Activated gamma-delta T cell treated with anti-CD3 and anti-CD28 coated beads, Interleukin-2, amount 50 U/mL, for 16 hours (primary cell): ENCODE data around the gene ANKRD13C.
A peak's percentile ranks its signal among the peaks of the same experiment; 100 is the strongest.
"Not testable (repeated sequence)": the region's sequence is repeated elsewhere in the genome, so short reads cannot be mapped to it uniquely, and the experiment has no call there.

Experiments
- DNase-seq: peaks from one replicate; pipeline ENCODE4 v3.0.0-alpha.2; 2020; ENCODE audit warnings: low read depth

Gene ANKRD13C

GRCh38 chr1:70358921-70359564 is 4.5 kb upstream of the ANKRD13C start:
- DNase-seq: no peak

DNA sequence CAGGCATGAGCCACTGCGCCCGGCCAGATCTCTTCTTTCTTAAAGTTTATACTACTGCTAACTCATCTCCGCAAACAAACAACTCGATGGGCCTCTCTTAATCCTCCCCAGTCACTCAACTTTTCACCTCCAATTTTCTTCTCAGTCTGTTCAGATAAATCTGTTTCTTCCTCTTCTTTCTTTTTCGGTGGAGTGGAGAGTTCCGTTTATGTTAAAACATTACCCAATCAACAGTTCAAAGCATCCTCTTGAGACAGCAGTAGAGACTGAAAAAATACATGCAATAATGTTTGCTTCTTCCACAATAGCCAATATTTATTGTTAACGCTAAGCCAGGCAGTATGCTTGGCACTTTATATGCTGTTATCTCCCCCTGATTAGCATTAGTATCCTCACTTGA is 1.4 kb upstream of the ANKRD13C start:
- DNase-seq: no peak

- DNase-seq: no peak
Measured at GRCh38 chr1:70355111-70355407, 537 bp upstream of the ANKRD13C start.

- peak; percentile 2 for DNase-seq
Measured at GRCh38 chr1:70353601-70354331, 756 bp downstream of the ANKRD13C start.

- no peak for DNase-seq
Measured at GRCh38 chr1:70353044-70353443, 1.5 kb downstream of the ANKRD13C start.

DNA sequence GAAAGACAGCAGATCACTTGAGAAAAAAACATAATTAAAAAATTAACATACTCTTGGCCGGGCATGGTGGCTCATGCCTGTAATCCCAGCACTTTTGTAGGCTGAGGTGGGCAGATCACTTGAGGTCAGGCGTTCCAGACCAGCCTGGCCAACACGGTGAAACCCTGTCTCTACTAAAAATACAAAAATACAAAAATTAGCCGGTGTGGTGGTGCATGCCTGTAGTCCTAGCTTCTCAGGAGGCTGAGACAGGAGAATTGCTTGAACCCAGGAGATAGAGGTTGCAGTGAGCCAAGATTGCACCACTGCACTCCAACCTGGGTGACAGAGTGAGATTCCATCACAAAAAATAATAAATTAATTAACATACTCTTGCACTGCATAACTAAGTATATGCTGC is 4.7 kb downstream of the ANKRD13C start:
- DNase-seq: not testable (repeated sequence)

- DNase-seq: no peak
Measured at GRCh38 chr1:70348399-70349165, 5.9 kb downstream of the ANKRD13C start.

GRCh38 chr1:70339644-70340043 is 14.9 kb downstream of the ANKRD13C start:
- not testable (repeated sequence) for DNase-seq

GRCh38 chr1:70336050-70336449 is 18.5 kb downstream of the ANKRD13C start:
- DNase-seq: no peak

- no peak for DNase-seq
Measured at GRCh38 chr1:70334436-70334835, 20.1 kb downstream of the ANKRD13C start.

- DNase-seq: no peak
Measured at GRCh38 chr1:70333245-70333644, 21.3 kb downstream of the ANKRD13C start.

GRCh38 chr1:70331962-70332361 is 22.6 kb downstream of the ANKRD13C start:
- no peak for DNase-seq

GRCh38 chr1:70327306-70328076 is 27.0 kb downstream of the ANKRD13C start:
- DNase-seq: no peak

- DNase-seq: no peak
Measured at GRCh38 chr1:70324683-70325082, 29.8 kb downstream of the ANKRD13C start.

DNA sequence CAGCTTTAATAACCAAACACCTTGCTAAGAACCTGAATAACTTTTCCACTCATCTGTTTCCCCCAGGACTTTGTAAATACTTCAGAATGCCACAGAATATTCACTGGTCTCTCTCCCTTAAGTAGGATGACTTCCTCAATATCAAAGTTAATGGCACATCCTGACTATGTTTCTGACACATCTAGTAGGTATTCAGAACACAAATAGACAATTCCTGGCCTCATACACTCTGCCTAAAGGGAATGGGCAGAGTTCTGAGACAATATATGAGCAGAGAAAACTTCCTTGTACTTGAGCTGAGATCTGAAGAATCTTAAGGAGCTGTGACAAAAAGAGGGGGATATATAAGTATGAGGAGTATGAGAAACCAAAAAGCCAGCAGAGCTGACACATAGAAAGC is 34.8 kb downstream of the ANKRD13C start:
- no peak for DNase-seq

GRCh38 chr1:70318191-70318590 is 36.3 kb downstream of the ANKRD13C start:
- no peak for DNase-seq

DNA sequence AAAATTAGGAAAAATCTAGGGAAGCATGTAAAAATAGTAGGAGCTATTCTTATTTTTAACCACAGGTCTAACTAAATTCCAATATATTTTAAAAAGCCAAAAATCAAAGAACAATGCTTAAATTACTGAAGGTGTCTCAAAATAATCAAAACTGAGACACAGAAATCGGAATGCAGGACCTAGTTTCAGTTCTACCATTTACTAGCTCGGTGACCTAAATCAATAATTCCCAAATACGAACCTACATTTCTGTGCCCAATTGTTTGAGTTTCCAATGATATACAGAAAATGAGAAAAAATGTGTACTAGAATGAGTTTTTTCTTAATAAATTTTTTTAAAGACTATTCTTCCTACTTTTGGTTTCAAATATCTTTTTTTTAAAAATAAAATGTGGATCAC is 37.4 kb downstream of the ANKRD13C start:
- no peak for DNase-seq

DNA sequence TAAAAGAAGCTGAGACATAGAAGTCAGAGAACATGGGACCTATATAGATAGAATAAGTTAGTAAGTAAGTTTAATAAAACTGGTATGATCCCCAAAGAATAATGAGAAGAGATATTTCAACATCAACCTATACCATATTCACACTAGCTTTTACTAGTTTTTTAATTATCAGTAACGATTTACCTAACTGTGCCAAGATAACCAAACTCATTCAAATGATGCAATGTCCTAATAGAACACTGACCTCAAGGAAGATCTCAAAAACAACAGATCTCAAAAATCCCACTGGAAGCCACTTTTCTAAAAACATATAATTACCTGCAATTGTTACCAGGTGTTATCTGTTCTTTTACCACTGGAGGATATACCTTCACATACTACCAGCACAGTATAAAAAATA is 38.7 kb downstream of the ANKRD13C start:
- no peak for DNase-seq

GRCh38 chr1:70314706-70315304 is 39.7 kb downstream of the ANKRD13C start:
- no peak for DNase-seq

DNA sequence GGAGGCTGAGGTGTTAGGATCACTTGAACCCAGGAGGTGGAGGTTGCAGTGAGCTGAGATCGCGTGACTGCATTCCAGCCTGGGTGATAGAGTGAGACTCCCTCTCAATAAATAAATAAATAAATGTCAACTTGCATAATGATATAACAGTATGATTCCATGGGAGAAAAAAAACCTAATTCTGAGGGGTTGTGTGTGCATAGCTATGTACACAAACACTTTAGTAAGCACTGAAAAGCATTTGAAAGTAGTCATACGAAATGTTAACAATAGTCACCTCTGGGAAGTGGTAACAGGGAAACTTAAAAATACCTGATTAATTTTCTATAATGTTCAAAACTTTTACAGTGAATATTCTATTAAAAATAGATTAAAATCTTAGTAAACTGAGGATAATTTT is 43.2 kb downstream of the ANKRD13C start:
- DNase-seq: no peak

- DNase-seq: no peak
Measured at GRCh38 chr1:70299472-70299871, 55.0 kb downstream of the ANKRD13C start.

GRCh38 chr1:70295749-70296148 is 58.8 kb downstream of the ANKRD13C start:
- no peak for DNase-seq
